Body of pancreas (tissue), 4 donors: ENCODE results near the gene SERAC1. TPM values are rescaled to one million over a fixed set of nuclear protein-coding genes. Genes with fewer than 3 reads are reported as not detected.
"Not testable (repeated sequence)": the region's sequence is repeated elsewhere in the genome, so short reads cannot be mapped to it uniquely, and the experiment has no call there.

ENCODE experiments used
- ATAC-seq: fragments of 150-250 bp; one replicate; pipeline ENCODE4 v1.9.1; 2016
- DNase-seq, 4 donors: peaks; one replicate each; pipeline ENCODE4 v3.0.0-alpha.2; 2019
- H3K27ac ChIP-seq, 4 donors: fragments of 200-600 bp; sonication (generic); 1 replicate in 3 of 4; 2 replicates in 1 of 4; pipeline versions ENCODE4 v1.5.1 to v1.6.1; 2016 to 2019; ENCODE audit warnings: mild to moderate bottlenecking in 1 of 4, mixed read lengths in 1 of 4, moderate library complexity in 1 of 4
- H3K27me3 ChIP-seq, 2 donors: fragments of 200-600 bp; sonication (generic); one replicate each; pipeline ENCODE4 v1.6.0; 2016; ENCODE audit warnings: mild to moderate bottlenecking in 1 of 2
- H3K36me3 ChIP-seq, 2 donors: fragments of 200-600 bp; sonication (generic); replicated peaks in 1 of 2; 2 replicates each; pipeline ENCODE4 v1.5.1; 2016; ENCODE audit warnings: low read depth in 2 of 2; ENCODE audit not compliant: insufficient read depth in 1 of 2
- H3K4me1 ChIP-seq: fragments of 200-600 bp; sonication (generic); one replicate; pipeline ENCODE4 v1.6.0; 2016
- H3K4me3 ChIP-seq, 2 donors: fragments of 200-600 bp; sonication (generic); 1 replicate in 1 of 2; 2 replicates in 1 of 2; pipeline ENCODE4 v1.5.1; 2016 to 2019
- H3K9me3 ChIP-seq, 3 donors: fragments of 200-600 bp; sonication (generic); 1 replicate in 2 of 3; 2 replicates in 1 of 3; pipeline ENCODE4 v1.5.1; 2016
- CTCF ChIP-seq, 7 experiments: fragments of 450-650 bp in 4 of 7; fragments of 200-600 bp in 3 of 7; sonication (generic) in 3 of 7; IDR thresholded peaks; one replicate each; pipeline ENCODE4 v1.5.1; 2016 to 2019; ENCODE audit warnings: antibody characterized with exemption in 7 of 7
- POLR2A ChIP-seq, 3 donors: fragments of 450-650 bp; IDR thresholded peaks; one replicate each; pipeline ENCODE4 v1.6.1; 2016; ENCODE audit warnings: antibody characterized with exemption in 3 of 3, mild to moderate bottlenecking in 2 of 3
- WGBS, 2 donors: methylation state at CpG; one replicate each; pipeline ENCODE4 v1.1.5; 2017; 5-methylcytosine and 5-hydroxymethylcytosine counted together
- intact Hi-C: fragments of 100-400 bp; cut with DNase I; formaldehyde crosslinking; loops from one replicate; pipeline ENCODE4 v1.15.1; 2023
- total RNA-seq, 2 donors: library from RNA; depleted of rRNA; stranded (reverse); fragments of >200 nt; gene quantifications; one replicate each; pipeline ENCODE4 v1.1.0, GENCODE V29; 2016

SERAC1 gene
- total RNA-seq: 10 to 100 TPM; 10.5 to 14.8 TPM

DNA sequence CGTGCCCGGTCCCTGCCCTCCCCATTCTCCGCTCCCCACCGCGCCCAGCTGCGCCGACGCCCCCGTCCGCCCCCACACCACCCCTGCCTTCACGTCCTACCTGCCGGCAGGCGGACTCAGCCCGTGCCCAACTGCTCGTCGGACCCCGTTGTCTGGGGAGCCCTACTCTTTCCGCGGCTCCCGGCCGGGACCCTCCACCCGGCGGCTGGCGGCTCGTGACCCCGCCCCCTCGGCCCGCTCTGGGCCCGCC is at the start of gene SERAC1:
Gene SERAC1 (minus strand): TSS at position 223 of the 250 bp plus-strand sequence. CDS start 9,899 bp downstream, outside the sequence.
- 0% methylated on average over 28 of the region's 29 CpGs; no CpG with 5 or more reads in 1 of the 2 donors for WGBS, 2 donors
- Histone ChIP-seq H3K36me3 (no peaks in the 10 kb centered on the region), H3K4me1 (peaks cover 18% of the 10 kb centered on the region), H3K27me3 (no peaks in the 10 kb centered on the region), H3K27ac (peak within 1 kb of the TSS; percentile 91 to 97 (median 96)), H3K9me3 (no peaks in the 10 kb centered on the region), H3K4me3 (peak within 1 kb of the TSS; percentile 72 to 75)
- intact Hi-C loops: no loop called here
- DNase-seq (no peak), ATAC-seq (peak; percentile 72)
- TF ChIP-seq CTCF (IDR thresholded peaks at IDR 0.05): peak in 1 of 7 experiments; percentile 1
- no peak for TF ChIP-seq POLR2A (IDR thresholded peaks at IDR 0.05)

DNA sequence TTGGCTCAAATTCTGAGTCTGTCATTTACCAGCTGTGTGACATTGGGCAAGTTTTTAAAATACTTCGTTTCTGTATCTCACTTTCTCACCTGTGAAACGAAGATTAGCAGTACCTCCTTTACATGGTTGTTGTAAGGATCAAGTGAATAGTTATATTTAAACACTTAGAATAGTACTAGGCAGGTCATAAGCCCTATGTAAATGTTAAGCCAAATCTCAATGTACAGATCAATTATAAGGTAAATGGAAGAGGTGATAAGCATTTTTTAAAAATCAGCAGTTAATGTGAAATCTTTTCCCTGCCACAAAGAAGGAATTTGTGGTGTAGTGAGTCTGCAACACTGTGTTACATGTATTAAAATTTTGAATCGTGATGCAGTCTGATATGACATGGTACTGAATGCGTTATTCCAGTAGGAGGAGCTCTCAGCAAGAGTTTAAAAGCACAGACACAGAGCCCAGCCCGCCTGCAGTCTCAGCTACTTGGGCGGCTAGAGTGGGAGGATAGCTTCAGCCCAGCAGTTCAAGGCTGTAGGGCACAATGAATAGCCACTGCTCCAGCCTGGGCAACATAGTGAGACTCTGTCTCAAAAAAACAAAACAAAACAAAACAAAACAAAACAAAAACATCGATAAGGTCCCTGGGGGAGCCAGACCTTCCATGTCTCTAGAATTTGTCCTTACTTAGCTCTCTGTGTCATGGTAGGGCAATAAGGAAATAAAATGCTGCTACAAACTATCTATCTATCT is 46.0 kb upstream of the SERAC1 start:
- no peak overlapping the region for H3K27ac ChIP-seq
- peak; percentile 91 for ATAC-seq
- no peaks in the 10 kb centered on the region for H3K9me3 ChIP-seq
- no peak overlapping the region for H3K4me3 ChIP-seq
- H3K27me3 ChIP-seq: no peaks in the 10 kb centered on the region
- TF ChIP-seq POLR2A (IDR thresholded peaks at IDR 0.05) (no peak), CTCF (IDR thresholded peaks at IDR 0.05) (peak; percentile 42 to 78 (median 73))
- peak; percentile 63 to 74 (median 72) for DNase-seq
- 11 to 13% methylated on average over 7 of the region's 7 CpGs for WGBS, 2 donors
- H3K4me1 ChIP-seq: no peaks in the 10 kb centered on the region
- no peaks in the 10 kb centered on the region for H3K36me3 ChIP-seq
- intact Hi-C loops: loop anchor here (10.0 kb wide), 1 partner anchor 471 kb away; no protein-coding TSS in a partner anchor

- 76 to 78% methylated on average over 3 of the region's 3 CpGs for WGBS, 2 donors
- H3K27ac ChIP-seq: no peak overlapping the region
- no peaks in the 10 kb centered on the region for H3K36me3 ChIP-seq
- intact Hi-C loops: loop anchor here (10.0 kb wide), 1 partner anchor 473 kb away; no protein-coding TSS in a partner anchor
- H3K4me3 ChIP-seq: no peak overlapping the region
- TF ChIP-seq POLR2A (IDR thresholded peaks at IDR 0.05) (no peak), CTCF (IDR thresholded peaks at IDR 0.05) (no peak)
- no peaks in the 10 kb centered on the region for H3K27me3 ChIP-seq
- no peaks in the 10 kb centered on the region for H3K4me1 ChIP-seq
- H3K9me3 ChIP-seq: no peaks in the 10 kb centered on the region
- ATAC-seq (no peak), DNase-seq (no peak)
Measured at GRCh38 chr6:158211273-158212055, 43.4 kb upstream of the SERAC1 start.

DNA sequence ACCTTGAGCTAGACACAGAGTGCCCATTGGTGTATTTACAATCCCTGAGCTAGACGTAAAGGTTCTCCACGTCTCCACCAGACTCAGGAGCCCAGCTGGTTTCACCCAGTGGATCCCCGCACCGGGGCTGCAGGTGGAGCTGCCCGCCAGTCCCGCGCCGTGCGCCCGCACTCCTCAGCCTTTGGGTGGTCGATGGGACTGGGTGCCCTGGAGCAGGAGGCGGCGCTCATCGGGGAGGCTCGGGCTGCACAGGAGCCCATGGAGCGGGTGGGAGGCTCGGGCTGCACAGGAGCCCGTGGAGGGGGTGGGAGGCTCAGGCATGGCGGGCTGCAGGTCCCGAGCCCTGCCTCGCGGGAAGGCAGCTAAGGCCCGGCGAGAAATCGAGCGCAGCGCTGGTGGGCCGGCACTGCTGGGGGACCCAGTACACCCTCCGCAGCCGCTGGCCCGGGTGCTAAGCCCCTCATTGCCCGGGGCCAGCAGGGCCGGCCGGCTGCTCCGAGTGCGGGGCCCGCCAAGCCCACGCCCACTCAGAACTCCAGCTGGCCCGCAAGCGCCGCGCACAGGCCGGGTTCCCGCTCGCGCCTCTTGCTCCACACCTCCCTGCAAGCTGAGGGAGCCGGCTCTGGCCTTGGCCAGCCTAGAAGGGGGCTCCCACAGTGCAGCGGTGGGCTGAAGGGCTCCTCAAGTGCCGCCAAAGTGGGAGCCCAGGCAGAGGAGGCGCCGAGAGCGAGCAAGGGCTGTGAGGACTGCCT is 41.7 kb upstream of the SERAC1 start:
- 67 to 96% methylated on average over 10 to 15 of the region's 52 CpGs for WGBS, 2 donors
- DNase-seq, H3K27me3 ChIP-seq, ATAC-seq, H3K9me3 ChIP-seq, H3K36me3 ChIP-seq, H3K4me3 ChIP-seq, H3K4me1 ChIP-seq, H3K27ac ChIP-seq: not testable (repeated sequence)
- intact Hi-C loops: loop anchor here (10.0 kb wide), 1 partner anchor 475 kb away; no protein-coding TSS in a partner anchor

DNA sequence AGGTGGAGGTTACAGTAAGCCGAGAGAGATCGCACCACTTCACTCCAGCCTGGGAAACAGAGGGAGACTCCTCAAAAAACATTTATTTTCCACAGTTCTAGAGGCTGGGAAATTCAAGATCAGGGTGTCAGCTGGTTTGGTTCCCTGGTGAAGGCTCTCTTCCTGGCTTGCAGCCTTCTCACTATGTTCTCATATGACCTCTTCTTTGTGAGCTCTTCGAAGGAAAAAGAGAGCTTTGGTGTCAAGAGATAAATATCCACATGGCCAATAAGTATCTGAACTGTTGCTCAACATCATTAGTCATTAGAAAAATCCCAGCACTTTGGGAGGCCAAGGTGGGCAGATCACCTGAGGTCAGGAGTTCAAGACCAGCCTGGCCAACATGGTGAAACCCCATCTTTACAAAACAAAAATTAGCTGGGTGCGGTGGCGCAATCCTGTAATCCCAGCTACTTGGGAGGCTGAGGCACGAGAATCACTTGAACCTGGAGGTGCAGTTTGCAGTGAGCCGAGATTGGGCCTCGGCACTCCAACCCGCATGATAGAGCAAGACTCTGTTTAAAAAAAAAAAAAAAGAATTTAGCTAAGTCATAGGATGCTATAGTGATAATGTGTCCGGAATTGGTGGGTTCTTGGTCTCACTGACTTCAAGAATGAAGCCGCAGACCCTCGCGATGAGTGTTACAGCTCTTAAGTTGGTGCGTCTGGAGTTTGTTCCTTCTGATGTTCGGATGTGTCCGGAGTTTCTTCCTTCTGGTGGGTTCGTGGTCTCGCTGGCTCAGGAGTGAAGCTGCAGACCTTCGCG is 40.4 kb upstream of the SERAC1 start:
- peaks cover 12% of the 10 kb centered on the region for H3K4me1 ChIP-seq
- DNase-seq, intact Hi-C loops, H3K27ac ChIP-seq, H3K9me3 ChIP-seq, H3K36me3 ChIP-seq, H3K27me3 ChIP-seq, H3K4me3 ChIP-seq, ATAC-seq: not testable (repeated sequence)
- 76 to 88% methylated on average over 20 of the region's 20 CpGs for WGBS, 2 donors
